Mucosa of rectum (tissue), 2 donors: Measurements from ENCODE around the gene NPEPL1.
"Not testable (repeated sequence)": the region's sequence is repeated elsewhere in the genome, so short reads cannot be mapped to it uniquely, and the experiment has no call there.

Source experiments
- H3K27ac ChIP-seq, 2 donors: one replicate each; pipeline ENCODE4 v1.7.0; 2013; ENCODE audit warnings: inconsistent platforms in 2 of 2, low read depth in 2 of 2, low read length in 2 of 2
- H3K27me3 ChIP-seq, 2 donors: one replicate each; pipeline ENCODE4 v1.7.0; 2013; ENCODE audit warnings: low read length in 2 of 2; ENCODE audit not compliant: control insufficient read depth in 2 of 2, insufficient read depth in 2 of 2
- H3K36me3 ChIP-seq, 2 donors: one replicate each; pipeline ENCODE4 v1.7.0; 2013; ENCODE audit warnings: low read length in 2 of 2; ENCODE audit not compliant: control insufficient read depth in 2 of 2, insufficient read depth in 2 of 2
- H3K4me1 ChIP-seq, 2 donors: one replicate each; pipeline ENCODE4 v1.7.0; 2013; ENCODE audit warnings: low read length in 2 of 2, mild to moderate bottlenecking in 1 of 2; ENCODE audit not compliant: control insufficient read depth in 2 of 2, insufficient read depth in 2 of 2
- H3K4me3 ChIP-seq, 2 donors: one replicate each; pipeline ENCODE4 v1.7.0; 2013; ENCODE audit warnings: low read length in 2 of 2
- H3K9ac ChIP-seq, 2 donors: one replicate each; pipeline ENCODE4 v1.7.0; 2013; ENCODE audit warnings: low read length in 2 of 2, low read depth in 1 of 2, mild to moderate bottlenecking in 1 of 2
- H3K9me3 ChIP-seq, 2 donors: one replicate each; pipeline ENCODE4 v1.7.0; 2013; ENCODE audit warnings: low read length in 2 of 2; ENCODE audit not compliant: control insufficient read depth in 2 of 2
- donor health status: healthy.
- donor health status: Normal muscosa, but diverticular disease.

The NPEPL1 gene

GRCh38 chr20:58718729-58719128 lies 26.1 kb downstream of the NPEPL1 start:
- Histone ChIP-seq H3K4me1 (no peaks in the 10 kb centered on the region), H3K4me3 (no peak overlapping the region), H3K36me3 (no peaks in the 10 kb centered on the region), H3K9ac (no peak overlapping the region), H3K27ac (no peak overlapping the region), H3K27me3 (peaks cover 0 to 2% of the 10 kb centered on the region in 2 donors), H3K9me3 (no peaks in the 10 kb centered on the region)

DNA sequence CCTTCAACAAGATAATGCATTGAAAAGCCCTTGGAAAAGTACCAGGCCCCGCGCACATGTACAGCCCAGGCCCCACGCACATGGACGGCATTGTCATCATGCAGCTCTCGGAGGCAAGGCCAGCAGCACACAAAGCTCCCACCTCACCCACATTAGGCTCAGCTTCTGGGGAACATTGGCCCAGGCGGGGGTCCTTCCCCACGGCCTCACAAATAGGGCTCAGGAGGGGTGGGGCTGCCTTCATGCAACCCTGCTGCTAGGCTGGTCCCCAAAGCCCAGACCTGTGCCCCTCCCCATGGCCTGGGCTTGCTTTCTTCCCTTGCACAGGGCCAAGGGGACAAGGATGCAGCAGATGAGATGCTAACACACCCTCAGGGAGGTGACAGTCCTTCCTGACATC lies 26.7 kb downstream of the NPEPL1 start:
- Histone ChIP-seq H3K4me1 (no peaks in the 10 kb centered on the region), H3K27ac (no peak overlapping the region), H3K4me3 (no peak overlapping the region), H3K9ac (no peak overlapping the region), H3K36me3 (no peaks in the 10 kb centered on the region), H3K27me3 (peaks cover 0 to 2% of the 10 kb centered on the region in 2 donors), H3K9me3 (no peaks in the 10 kb centered on the region)

DNA sequence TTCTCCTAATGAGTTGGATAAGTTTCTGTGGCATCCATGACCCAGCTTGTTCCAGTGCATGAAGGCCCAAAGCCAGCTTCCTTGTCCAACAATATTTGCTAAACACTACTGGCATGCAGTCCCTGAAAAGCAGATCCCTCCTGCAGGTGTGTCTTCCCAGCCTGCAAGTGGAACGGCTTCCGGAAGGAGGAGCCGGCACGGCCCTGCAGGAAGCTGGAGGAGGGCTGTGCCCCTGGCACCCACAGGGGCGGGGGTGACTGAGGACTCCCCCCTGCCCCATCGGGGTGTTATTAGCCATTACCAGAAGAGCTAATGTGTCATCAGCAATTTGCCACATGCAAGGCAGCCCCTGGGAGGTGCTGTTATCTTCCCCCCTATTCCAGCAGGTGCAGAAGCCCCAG lies 27.4 kb downstream of the NPEPL1 start:
- no peaks in the 10 kb centered on the region for H3K36me3 ChIP-seq
- H3K4me3 ChIP-seq, result no peak overlapping the region
- H3K9me3 ChIP-seq, result no peaks in the 10 kb centered on the region
- H3K27ac ChIP-seq, result no peak overlapping the region
- no peak overlapping the region for H3K9ac ChIP-seq
- peaks cover 0 to 2% of the 10 kb centered on the region in 2 donors for H3K27me3 ChIP-seq
- H3K4me1 ChIP-seq, result no peaks in the 10 kb centered on the region

GRCh38 chr20:58720890-58721289 lies 28.3 kb downstream of the NPEPL1 start:
- H3K4me1 ChIP-seq, result no peaks in the 10 kb centered on the region
- H3K27ac ChIP-seq, result no peak overlapping the region
- H3K9me3 ChIP-seq, result no peaks in the 10 kb centered on the region
- H3K36me3 ChIP-seq, result no peaks in the 10 kb centered on the region
- no peak overlapping the region for H3K4me3 ChIP-seq
- H3K27me3 ChIP-seq, result peaks cover 0 to 2% of the 10 kb centered on the region in 2 donors
- H3K9ac ChIP-seq, result no peak overlapping the region

DNA sequence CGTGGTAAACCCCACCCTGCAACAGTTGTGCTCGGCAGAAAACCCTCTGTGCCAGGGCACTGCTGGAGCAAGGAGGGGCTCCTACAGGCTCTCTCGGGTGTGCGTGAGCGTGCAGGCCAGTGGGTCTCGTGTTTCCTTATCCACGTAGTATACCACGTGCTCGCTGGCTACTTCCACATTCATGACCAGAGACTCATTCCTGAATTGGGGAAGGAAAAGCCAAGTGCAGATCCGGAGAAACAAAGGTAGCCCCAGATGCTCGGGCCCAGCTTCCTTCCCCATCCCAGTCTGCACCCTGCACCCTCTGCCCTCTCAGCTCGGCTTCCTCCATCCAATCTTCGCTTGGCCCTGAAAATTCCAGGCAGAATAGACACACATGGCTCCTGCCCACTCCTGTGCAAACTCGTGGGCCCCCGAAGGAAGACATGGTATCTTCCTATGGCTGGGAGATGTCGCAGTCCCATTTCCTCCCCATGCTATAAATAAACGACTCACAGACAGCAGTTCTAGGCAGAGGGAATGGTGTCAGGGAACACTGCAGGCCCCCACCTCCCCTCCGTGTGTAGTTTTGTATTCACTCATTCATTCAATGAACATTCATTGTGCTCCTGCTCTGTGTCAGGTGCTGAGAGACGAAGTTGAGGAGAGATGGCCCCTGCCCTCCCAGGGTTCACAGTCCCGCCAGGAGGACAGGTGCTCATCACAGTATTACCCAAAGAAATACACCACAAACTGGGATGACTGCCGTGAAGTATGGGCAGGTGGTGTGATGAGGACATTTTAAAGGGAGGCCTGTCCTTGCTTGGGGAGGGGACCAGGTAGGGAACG lies 29.6 kb downstream of the NPEPL1 start:
- H3K27me3 ChIP-seq, result peaks cover 0 to 2% of the 10 kb centered on the region in 2 donors
- no peaks in the 10 kb centered on the region for H3K36me3 ChIP-seq
- H3K9me3 ChIP-seq, result no peaks in the 10 kb centered on the region
- H3K4me1 ChIP-seq, result no peaks in the 10 kb centered on the region
- H3K27ac ChIP-seq, result no peak overlapping the region
- no peak overlapping the region for H3K9ac ChIP-seq
- H3K4me3 ChIP-seq, result no peak overlapping the region

GRCh38 chr20:58722877-58723627 lies 30.5 kb downstream of the NPEPL1 start:
- peaks cover 0 to 2% of the 10 kb centered on the region in 2 donors for H3K27me3 ChIP-seq
- H3K4me1 ChIP-seq, result no peaks in the 10 kb centered on the region
- H3K27ac ChIP-seq, result no peak overlapping the region
- H3K4me3 ChIP-seq, result no peak overlapping the region
- no peaks in the 10 kb centered on the region for H3K9me3 ChIP-seq
- H3K36me3 ChIP-seq, result no peaks in the 10 kb centered on the region
- H3K9ac ChIP-seq, result no peak overlapping the region

GRCh38 chr20:58723628-58723984 lies 31.0 kb downstream of the NPEPL1 start:
- Histone ChIP-seq H3K27me3 (peaks cover 0 to 2% of the 10 kb centered on the region in 2 donors), H3K9ac (no peak overlapping the region), H3K4me3 (no peak overlapping the region), H3K36me3 (no peaks in the 10 kb centered on the region), H3K4me1 (no peaks in the 10 kb centered on the region), H3K9me3 (no peaks in the 10 kb centered on the region), H3K27ac (no peak overlapping the region)

DNA sequence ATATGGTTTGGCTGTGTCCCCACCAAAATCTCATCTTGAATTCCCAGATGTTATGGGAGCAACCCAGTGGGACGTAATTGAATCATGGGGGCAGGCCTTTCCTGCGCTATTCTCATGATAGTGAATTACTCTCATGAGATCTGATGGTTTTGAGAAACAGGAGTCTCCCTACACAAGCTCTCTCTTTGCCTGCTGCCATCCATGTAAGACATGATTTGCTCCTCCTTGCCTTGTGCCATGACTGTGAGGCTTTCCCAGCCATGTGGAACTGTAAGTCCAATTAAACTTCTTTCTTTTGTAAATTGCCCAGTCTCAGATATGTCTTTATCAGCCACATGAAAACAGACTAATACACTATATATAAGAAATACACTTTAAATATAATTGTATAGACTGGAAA lies 33.6 kb downstream of the NPEPL1 start:
- not testable (repeated sequence) for H3K27ac ChIP-seq, H3K27me3 ChIP-seq, H3K4me3 ChIP-seq, H3K9ac ChIP-seq, H3K4me1 ChIP-seq, H3K9me3 ChIP-seq, H3K36me3 ChIP-seq

GRCh38 chr20:58731192-58731591 lies 38.6 kb downstream of the NPEPL1 start:
- Histone ChIP-seq H3K36me3 (no peaks in the 10 kb centered on the region), H3K4me3 (no peak overlapping the region), H3K9ac (no peak overlapping the region), H3K9me3 (no peaks in the 10 kb centered on the region), H3K27me3 (no peaks in the 10 kb centered on the region), H3K4me1 (no peaks in the 10 kb centered on the region), H3K27ac (no peak overlapping the region)

DNA sequence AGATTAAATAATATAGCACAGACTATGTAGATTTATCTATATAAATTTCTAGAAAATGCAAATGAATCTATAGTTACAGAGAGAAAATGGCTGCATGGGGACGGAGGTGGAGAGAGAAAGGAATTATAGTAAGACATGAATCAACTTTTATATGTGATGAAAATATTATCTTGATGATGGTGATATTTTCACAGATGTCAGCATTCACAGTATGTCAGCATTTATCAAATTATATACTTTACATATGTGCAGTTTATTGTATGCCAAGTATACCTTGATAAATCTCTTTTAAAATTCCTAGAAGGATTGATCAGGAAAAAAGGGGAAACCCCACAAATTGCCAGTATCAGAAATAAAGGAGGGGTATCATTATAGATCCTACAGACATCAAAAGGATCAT lies 44.6 kb downstream of the NPEPL1 start:
- no peak overlapping the region for H3K4me3 ChIP-seq
- H3K27me3 ChIP-seq, result no peaks in the 10 kb centered on the region
- H3K27ac ChIP-seq, result no peak overlapping the region
- H3K4me1 ChIP-seq, result no peaks in the 10 kb centered on the region
- H3K9ac ChIP-seq, result no peak overlapping the region
- H3K9me3 ChIP-seq, result no peaks in the 10 kb centered on the region
- no peaks in the 10 kb centered on the region for H3K36me3 ChIP-seq
